ENCODE data around the gene MAST4.

MAST4 gene

GRCh38 chr5:67187006-67187715 is 591.0 kb downstream of the MAST4 start:
- no peaks in the 10 kb centered on the region for H3K36me3 ChIP-seq (ENCODE audit: insufficient read depth, low read length)
- no peak for TF ChIP-seq POLR2AphosphoS5 (IDR thresholded peaks at IDR 0.05; ENCODE audit: borderline replicate concordance, low read depth, low read length)
- no peak for TF ChIP-seq EZH2 (IDR thresholded peaks at IDR 0.05)
- no peak for TF ChIP-seq FOXP2 (optimal IDR thresholded peaks at IDR 0.05; ENCODE audit: control extremely low read depth, extremely low read length, insufficient read depth)
- H3K9me3 ChIP-seq (ENCODE audit: low read depth, low read length) = no peaks in the 10 kb centered on the region
- no peak for DNase-seq (ENCODE audit: low read depth, low spot score)
- no peak overlapping the region for H3K27ac ChIP-seq
- no peak overlapping the region for H3K9ac ChIP-seq (ENCODE audit: insufficient read length)
- H3K4me3 ChIP-seq = no peak overlapping the region

- no peaks in the 10 kb centered on the region for H3K36me3 ChIP-seq (ENCODE audit: insufficient read depth, low read length)
- H3K27ac ChIP-seq = peak overlapping the region; percentile 56
- H3K4me3 ChIP-seq = peak overlapping the region; percentile 39
- peak; percentile 35 for DNase-seq (ENCODE audit: low read depth, low spot score)
- peak overlapping the region; percentile 17 for H3K9ac ChIP-seq (ENCODE audit: insufficient read length)
- TF ChIP-seq POLR2AphosphoS5 (IDR thresholded peaks at IDR 0.05; ENCODE audit: borderline replicate concordance, low read depth, low read length) (no peak; the same call in 1 of the 2 replicates), FOXP2 (optimal IDR thresholded peaks at IDR 0.05; ENCODE audit: control extremely low read depth, extremely low read length, insufficient read depth) (no peak), EZH2 (IDR thresholded peaks at IDR 0.05) (no peak)
- H3K9me3 ChIP-seq (ENCODE audit: low read depth, low read length) = no peaks in the 10 kb centered on the region
Measured at GRCh38 chr5:67188274-67189078, 592.3 kb downstream of the MAST4 start.

GRCh38 chr5:67189079-67189354 is 592.8 kb downstream of the MAST4 start:
- DNase-seq (ENCODE audit: low read depth, low spot score) = no peak
- Histone ChIP-seq H3K9me3 (ENCODE audit: low read depth, low read length) (no peaks in the 10 kb centered on the region), H3K27ac (peak overlapping the region; percentile 56), H3K9ac (ENCODE audit: insufficient read length) (peak overlapping the region; percentile 17), H3K4me3 (0 out of 2 replicates have a peak overlapping the region, but pooled peaks have one; percentile 39), H3K36me3 (ENCODE audit: insufficient read depth, low read length) (no peaks in the 10 kb centered on the region)
- TF ChIP-seq EZH2 (IDR thresholded peaks at IDR 0.05) = no peak
- no peak for TF ChIP-seq FOXP2 (optimal IDR thresholded peaks at IDR 0.05; ENCODE audit: control extremely low read depth, extremely low read length, insufficient read depth)
- no peak for TF ChIP-seq POLR2AphosphoS5 (IDR thresholded peaks at IDR 0.05; ENCODE audit: borderline replicate concordance, low read depth, low read length)

GRCh38 chr5:67189931-67190330 is 593.7 kb downstream of the MAST4 start:
- TF ChIP-seq EZH2 (IDR thresholded peaks at IDR 0.05) (no peak), FOXP2 (optimal IDR thresholded peaks at IDR 0.05; ENCODE audit: control extremely low read depth, extremely low read length, insufficient read depth) (no peak), POLR2AphosphoS5 (IDR thresholded peaks at IDR 0.05; ENCODE audit: borderline replicate concordance, low read depth, low read length) (no peak)
- no peak overlapping the region for H3K27ac ChIP-seq
- no peak overlapping the region for H3K4me3 ChIP-seq
- H3K9ac ChIP-seq (ENCODE audit: insufficient read length) = no peak overlapping the region
- H3K9me3 ChIP-seq (ENCODE audit: low read depth, low read length) = no peaks in the 10 kb centered on the region
- no peaks in the 10 kb centered on the region for H3K36me3 ChIP-seq (ENCODE audit: insufficient read depth, low read length)
- no peak for DNase-seq (ENCODE audit: low read depth, low spot score)

- H3K36me3 ChIP-seq (ENCODE audit: insufficient read depth, low read length) = no peaks in the 10 kb centered on the region
- H3K9ac ChIP-seq (ENCODE audit: insufficient read length) = no peak overlapping the region
- H3K4me3 ChIP-seq = no peak overlapping the region
- DNase-seq (ENCODE audit: low read depth, low spot score) = no peak
- H3K27ac ChIP-seq = no peak overlapping the region
- H3K9me3 ChIP-seq (ENCODE audit: low read depth, low read length) = no peaks in the 10 kb centered on the region
- no peak for TF ChIP-seq EZH2 (IDR thresholded peaks at IDR 0.05)
- no peak for TF ChIP-seq FOXP2 (optimal IDR thresholded peaks at IDR 0.05; ENCODE audit: control extremely low read depth, extremely low read length, insufficient read depth)
- TF ChIP-seq POLR2AphosphoS5 (IDR thresholded peaks at IDR 0.05; ENCODE audit: borderline replicate concordance, low read depth, low read length) = no peak
Measured at GRCh38 chr5:67190410-67190809, 594.2 kb downstream of the MAST4 start.

GRCh38 chr5:67190861-67191260 is 594.7 kb downstream of the MAST4 start:
- TF ChIP-seq EZH2 (IDR thresholded peaks at IDR 0.05) = no peak
- TF ChIP-seq FOXP2 (optimal IDR thresholded peaks at IDR 0.05; ENCODE audit: control extremely low read depth, extremely low read length, insufficient read depth) = no peak
- no peak for TF ChIP-seq POLR2AphosphoS5 (IDR thresholded peaks at IDR 0.05; ENCODE audit: borderline replicate concordance, low read depth, low read length)
- no peak overlapping the region for H3K27ac ChIP-seq
- H3K36me3 ChIP-seq (ENCODE audit: insufficient read depth, low read length) = no peaks in the 10 kb centered on the region

GRCh38 chr5:67192719-67193438 is 596.7 kb downstream of the MAST4 start:
- Histone ChIP-seq H3K9me3 (ENCODE audit: low read depth, low read length) (no peaks in the 10 kb centered on the region), H3K36me3 (ENCODE audit: insufficient read depth, low read length) (no peaks in the 10 kb centered on the region), H3K4me3 (no peak overlapping the region), H3K27ac (no peak overlapping the region), H3K9ac (ENCODE audit: insufficient read length) (no peak overlapping the region)
- no peak for TF ChIP-seq FOXP2 (optimal IDR thresholded peaks at IDR 0.05; ENCODE audit: control extremely low read depth, extremely low read length, insufficient read depth)
- DNase-seq (ENCODE audit: low read depth, low spot score) = no peak

More at GRCh38 chr5:67190861-67191260, 594.7 kb downstream of the MAST4 start:
- no peak for DNase-seq (ENCODE audit: low read depth, low spot score)
- H3K9ac ChIP-seq (ENCODE audit: insufficient read length) = no peak overlapping the region
- no peaks in the 10 kb centered on the region for H3K9me3 ChIP-seq (ENCODE audit: low read depth, low read length)
- no peak overlapping the region for H3K4me3 ChIP-seq

GRCh38 chr5:67193439-67193807 is 597.2 kb downstream of the MAST4 start:
- no peak overlapping the region for H3K27ac ChIP-seq
- H3K9me3 ChIP-seq (ENCODE audit: low read depth, low read length) = no peaks in the 10 kb centered on the region
- no peak overlapping the region for H3K4me3 ChIP-seq
- no peak for TF ChIP-seq FOXP2 (optimal IDR thresholded peaks at IDR 0.05; ENCODE audit: control extremely low read depth, extremely low read length, insufficient read depth)
- TF ChIP-seq EZH2 (IDR thresholded peaks at IDR 0.05) = no peak
- TF ChIP-seq POLR2AphosphoS5 (IDR thresholded peaks at IDR 0.05; ENCODE audit: borderline replicate concordance, low read depth, low read length) = no peak
- H3K36me3 ChIP-seq (ENCODE audit: insufficient read depth, low read length) = no peaks in the 10 kb centered on the region
- no peak for DNase-seq (ENCODE audit: low read depth, low spot score)
- H3K9ac ChIP-seq (ENCODE audit: insufficient read length) = no peak overlapping the region

Measured in SK-N-MC (cell line).